ENCODE results near the gene PUS3. TPM values are rescaled to one million over a fixed set of nuclear protein-coding genes. Genes with fewer than 3 reads are reported as not detected.

The PUS3 gene, protein sequence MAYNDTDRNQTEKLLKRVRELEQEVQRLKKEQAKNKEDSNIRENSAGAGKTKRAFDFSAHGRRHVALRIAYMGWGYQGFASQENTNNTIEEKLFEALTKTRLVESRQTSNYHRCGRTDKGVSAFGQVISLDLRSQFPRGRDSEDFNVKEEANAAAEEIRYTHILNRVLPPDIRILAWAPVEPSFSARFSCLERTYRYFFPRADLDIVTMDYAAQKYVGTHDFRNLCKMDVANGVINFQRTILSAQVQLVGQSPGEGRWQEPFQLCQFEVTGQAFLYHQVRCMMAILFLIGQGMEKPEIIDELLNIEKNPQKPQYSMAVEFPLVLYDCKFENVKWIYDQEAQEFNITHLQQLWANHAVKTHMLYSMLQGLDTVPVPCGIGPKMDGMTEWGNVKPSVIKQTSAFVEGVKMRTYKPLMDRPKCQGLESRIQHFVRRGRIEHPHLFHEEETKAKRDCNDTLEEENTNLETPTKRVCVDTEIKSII
- 12.1 TPM for total RNA-seq
- long read RNA-seq, transcript PUS3-201 (4 exons, 1,843 nt) = major isoform, 28 of 52 reads
- long read RNA-seq, partial matches to known transcripts = 3 of 52 reads
- long read RNA-seq, other reads (novel, unspliced or antisense) = 15 of 52 reads

- peak; percentile 97 for DNase-seq (ENCODE audit: low spot score)
Measured at GRCh38 chr11:125902927-125903710, at the start of gene PUS3. Gene PUS3, minus strand, starts transcription at chr11:125903206. Its CDS starts 6,922 bp downstream, at chr11:125896284.

DNA sequence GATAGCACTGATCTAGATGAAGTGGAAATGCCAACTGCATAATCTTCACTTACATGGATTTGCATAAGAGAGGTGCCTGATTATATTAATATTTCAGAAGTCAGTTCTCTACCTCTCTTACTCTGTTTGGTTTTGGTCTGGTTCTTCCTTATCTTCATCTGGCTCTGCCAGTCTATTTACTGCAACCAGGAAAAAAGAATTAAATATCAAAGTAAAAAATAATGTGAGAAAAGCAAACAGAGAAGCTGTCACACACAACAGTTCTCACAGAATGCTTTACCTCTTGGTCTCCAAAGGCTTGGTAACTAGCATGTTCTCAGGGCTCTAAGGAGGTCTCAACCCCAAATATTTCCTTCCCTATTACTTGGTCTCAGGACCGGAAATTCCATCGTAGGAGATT lies 49.6 kb upstream of the PUS3 start:
- no peak for DNase-seq (ENCODE audit: low spot score)

DNA sequence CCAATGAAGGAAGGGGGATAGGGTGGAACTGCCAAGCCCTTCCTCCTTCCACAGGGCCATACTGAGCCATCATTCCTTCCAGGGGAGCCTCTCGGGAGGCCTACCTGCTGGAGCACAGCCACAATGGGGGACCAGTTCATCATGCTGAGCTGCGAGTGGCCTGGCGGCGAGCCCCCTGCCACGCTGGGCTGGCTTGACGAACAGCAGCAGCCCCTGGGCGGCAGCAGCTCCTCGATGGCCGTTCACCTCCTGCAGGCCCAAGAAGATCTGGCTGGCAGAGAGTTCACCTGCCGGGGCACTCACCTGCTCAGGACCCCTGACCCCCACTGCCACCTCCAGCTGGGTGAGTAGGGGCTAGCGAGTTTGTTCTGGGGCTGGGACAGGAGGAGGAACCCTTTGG lies 48.7 kb upstream of the PUS3 start:
- DNase-seq (ENCODE audit: low spot score) = no peak

GRCh38 chr11:125950696-125951651 lies 48.0 kb upstream of the PUS3 start:
- no peak for DNase-seq (ENCODE audit: low spot score)

DNA sequence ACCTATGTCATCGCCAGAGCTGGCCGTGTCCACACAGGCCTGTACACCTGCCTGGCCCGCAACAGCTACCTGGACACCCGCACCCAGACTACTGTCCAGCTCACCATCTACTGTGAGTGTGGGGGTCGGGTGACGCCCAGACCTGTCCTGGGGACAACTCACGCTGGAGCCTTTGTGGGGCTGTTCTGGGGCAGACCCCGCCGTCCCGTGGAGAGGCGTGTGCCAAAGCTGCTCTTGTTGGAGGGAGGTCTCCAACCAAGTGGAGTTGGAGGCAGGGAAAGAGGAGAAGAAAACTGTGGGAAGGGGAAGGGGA lies 47.1 kb upstream of the PUS3 start:
- no peak for DNase-seq (ENCODE audit: low spot score)

GRCh38 chr11:125949271-125950177 lies 46.5 kb upstream of the PUS3 start:
- DNase-seq (ENCODE audit: low spot score) = peak; percentile 60

DNA sequence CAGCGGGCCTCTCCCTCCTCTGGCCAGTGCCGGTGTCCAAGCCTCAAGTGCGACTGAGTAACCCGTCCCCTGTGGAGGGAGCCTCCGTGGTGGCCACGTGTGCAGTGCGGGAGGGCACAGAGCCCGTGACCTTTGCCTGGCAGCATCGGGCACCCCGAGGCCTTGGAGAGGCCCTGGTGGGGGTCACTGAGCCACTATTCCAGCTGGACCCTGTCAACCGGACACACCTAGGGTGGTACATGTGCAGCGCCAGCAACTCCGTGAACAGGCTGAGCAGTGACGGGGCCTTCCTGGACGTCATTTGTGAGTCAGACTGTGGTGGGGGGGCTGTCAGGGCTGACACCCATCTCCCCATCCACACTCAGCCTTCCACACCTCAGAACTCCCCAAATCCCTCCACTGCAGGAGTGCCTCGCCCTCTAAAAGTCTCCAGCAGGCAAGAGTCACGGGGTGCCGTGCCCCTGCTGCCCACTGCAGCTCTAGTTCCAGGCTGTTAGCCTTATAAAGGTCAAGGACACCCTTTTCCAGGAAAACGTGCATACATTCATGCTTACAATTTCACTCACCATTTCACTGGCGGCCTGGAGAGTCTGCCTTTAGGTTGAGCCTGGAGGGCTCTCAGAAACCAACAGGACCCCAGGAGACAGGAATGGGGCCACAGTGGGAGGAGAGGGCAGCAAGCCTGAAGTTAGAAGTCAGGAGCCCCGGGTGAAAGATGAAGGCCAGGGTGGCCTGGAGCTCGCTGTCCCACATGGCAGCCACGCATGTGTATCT lies 45.5 kb upstream of the PUS3 start:
- DNase-seq (ENCODE audit: low spot score) = peak; percentile 49

GRCh38 chr11:125947419-125948277 lies 44.6 kb upstream of the PUS3 start:
- peak; percentile 88 for DNase-seq (ENCODE audit: low spot score)

DNA sequence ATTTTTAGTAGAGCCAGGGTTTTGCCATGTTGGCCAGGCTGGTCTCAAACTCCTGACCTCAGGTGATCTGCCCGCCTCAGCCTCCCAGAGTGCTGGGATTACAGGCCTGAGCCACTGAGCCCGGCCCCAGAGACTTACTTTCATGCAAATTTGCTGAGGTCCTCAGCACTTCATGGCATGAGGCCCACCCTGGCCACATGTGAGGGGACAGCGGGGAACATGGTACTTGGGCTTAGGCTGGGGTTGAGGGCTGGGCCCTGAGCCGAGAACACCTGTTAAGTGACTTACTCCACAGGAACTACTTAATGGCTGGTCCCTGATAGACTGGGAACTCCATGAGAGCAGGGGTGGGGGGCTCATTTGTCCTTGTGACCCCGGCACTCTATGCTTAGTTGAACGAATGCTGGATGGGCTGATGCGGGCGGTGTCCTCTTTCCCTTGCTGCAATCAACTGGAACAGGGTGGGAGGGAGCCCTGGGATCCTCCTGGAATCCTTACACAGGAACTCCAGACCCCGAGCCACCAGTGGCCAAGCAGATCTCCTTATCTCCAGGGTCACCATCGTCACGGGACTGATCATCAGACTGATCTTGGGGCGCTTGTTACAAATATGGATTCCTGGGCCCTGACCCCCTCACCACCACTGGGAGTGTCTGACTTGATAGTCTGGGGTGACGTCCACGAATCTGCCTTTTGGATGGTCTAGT lies 43.9 kb upstream of the PUS3 start:
- peak; percentile 68 for DNase-seq (ENCODE audit: low spot score)

DNA sequence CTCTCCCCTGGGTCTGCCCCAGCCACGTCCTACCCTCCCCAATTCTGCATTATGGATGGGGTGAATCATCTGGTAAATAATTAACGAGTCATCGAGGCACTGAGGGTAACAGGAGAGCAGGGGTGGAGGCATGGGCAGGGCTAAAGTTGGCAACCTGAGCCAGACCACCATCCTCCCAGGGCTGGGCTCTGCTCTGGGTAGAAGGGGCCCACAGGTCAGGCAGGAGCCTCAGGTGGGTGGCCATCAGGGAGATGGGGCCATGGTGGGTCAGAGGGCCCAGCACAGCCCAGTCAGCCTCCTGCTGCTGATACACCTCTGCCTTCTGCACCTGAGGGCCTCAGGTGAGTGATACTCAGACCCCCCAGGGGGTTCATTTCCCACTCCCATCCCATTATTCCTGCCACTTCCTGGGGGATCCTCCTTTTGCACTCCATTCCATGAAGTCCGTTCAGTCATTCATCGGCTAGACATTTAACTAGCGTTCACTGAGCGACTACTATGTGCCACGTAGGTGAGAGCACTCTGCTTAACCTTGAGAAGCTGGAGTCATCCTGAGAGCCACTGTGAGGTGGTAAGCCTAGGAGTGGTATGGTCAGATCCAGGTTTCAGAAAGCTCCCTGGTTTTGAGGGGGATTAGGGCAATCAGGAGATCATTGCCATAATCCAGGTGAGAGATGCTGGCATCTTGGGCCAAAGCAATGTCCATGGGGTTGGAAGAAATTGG lies 43.0 kb upstream of the PUS3 start, which contains the start of gene VSIG10L2:
VSIG10L2 (plus strand) TSS at position 248 of the 724 bp plus-strand sequence; CDS start at position 260, 12 bp downstream.
- DNase-seq (ENCODE audit: low spot score) = peak; percentile 22

- DNase-seq (ENCODE audit: low spot score) = no peak
Measured at GRCh38 chr11:125945011-125945796, 42.2 kb upstream of the PUS3 start.

DNA sequence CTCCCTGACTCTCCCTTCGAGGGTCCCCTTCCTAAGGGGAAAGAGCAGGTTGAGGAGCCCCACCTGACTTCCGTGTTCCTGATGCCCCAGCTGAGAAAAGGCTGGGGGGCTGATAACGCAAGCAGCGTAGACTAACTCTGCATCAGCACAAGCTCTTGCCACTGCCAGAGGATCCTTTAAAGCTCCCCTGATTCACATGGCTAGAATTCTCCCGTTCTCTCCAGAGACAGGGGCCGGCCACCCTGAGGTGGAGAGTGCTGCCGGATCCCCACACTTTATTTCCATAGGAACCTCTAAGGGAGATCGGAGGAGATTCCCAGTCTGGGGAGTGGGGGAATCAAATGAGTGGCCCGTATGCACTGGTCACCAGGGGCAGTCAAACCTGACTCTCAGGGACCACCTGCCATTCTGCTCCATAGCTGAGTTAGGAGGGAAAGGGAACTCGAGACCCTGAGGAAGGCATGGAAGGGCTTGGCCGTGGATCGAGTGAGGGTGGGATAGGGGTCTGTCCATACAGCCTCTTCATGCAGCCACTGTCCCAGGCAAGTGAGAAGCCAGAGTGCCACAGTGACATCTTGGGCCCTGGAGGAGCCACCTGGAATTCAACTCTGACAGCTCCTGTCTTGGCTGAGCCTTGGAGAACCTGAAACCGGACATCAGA lies 41.5 kb upstream of the PUS3 start:
- DNase-seq (ENCODE audit: low spot score) = no peak

- peak; percentile 28 for DNase-seq (ENCODE audit: low spot score)
Measured at GRCh38 chr11:125943661-125944349, 40.8 kb upstream of the PUS3 start.

DNA sequence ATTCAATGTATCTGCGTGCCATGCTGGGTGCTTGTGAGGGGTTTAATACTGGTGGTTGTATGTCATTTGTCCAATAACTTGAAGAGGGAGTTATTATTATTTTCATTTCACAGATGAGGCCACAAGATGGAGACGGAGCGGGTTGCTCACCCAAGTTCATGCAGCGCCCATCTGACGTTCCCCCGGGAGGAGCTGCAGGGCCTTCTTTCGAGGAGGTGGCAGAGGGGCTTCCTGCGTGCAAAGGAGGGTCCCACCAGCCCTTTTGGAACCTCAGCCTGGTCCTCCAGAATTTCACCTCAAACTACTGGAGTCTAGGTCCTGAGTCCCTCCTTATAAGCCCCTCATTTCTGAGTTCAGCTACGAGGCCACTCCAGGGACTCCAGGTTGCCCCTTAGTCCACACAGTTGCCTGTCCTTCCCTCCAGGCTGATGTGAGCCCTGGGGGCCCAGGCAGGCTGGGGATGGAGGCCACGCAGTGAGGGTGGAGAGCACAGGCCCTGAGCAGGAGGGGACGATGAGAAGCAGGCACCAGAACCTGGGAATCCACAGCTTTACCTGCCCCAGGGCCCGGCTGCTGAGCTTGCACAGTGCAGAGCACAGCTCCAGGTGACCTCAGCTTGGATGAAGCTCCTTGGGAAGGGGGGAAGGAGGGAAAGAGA lies 39.9 kb upstream of the PUS3 start:
- peak; percentile 84 for DNase-seq (ENCODE audit: low spot score)

Measured in mesenteric fat pad (tissue), 1 donor.